GM12878 (cell line): ENCODE data around the gene SMIM38. TPM values are rescaled to one million over a fixed set of nuclear protein-coding genes. Genes with fewer than 3 reads are reported as not detected.

Source experiments
- ATAC-seq: fragments of 200-7000 bp; cut with Tn5 transposase; 3 replicates; pipeline ENCODE4 v1.9.1; 2020; ENCODE audit warnings: mild to moderate bottlenecking, moderate library complexity
- BruUV-seq: library from RNA; stranded (reverse); fragments of 400-500 nt; replicated peaks from 2 replicates; lab custom pipeline; 2021; lab: Mats Ljungman, UMichigan
- CTCF ChIA-PET: fragments of 300-600 bp; sonication (Branson Sonifier 250); formaldehyde crosslinking; extraction: SDS; loops from one replicate; lab custom pipeline; 2021; ENCODE audit warnings: inconsistent platforms; lab: Yijun Ruan, JAX
- POLR2A ChIA-PET: fragments of 350-600 bp; formaldehyde crosslinking; extraction: SDS; loops from one replicate; lab custom pipeline; 2021; ENCODE audit warnings: inconsistent platforms; lab: Charles Lee
- RAD21 ChIA-PET: fragments of 300-600 bp; sonication (Branson Sonifier 250); formaldehyde crosslinking; loops from one replicate; lab custom pipeline; 2023; ENCODE audit warnings: antibody characterized with exemption; ENCODE audit not compliant: unreplicated experiment; lab: Charles Lee
- SMC1A ChIA-PET: fragments of 300-600 bp; sonication (Branson Sonifier 250); formaldehyde crosslinking; loops from one replicate; lab custom pipeline; 2023; ENCODE audit not compliant: unreplicated experiment, uncharacterized antibody; lab: Charles Lee
- DNase-seq: peaks from one replicate; pipeline ENCODE4 v3.0.0-alpha.2; 2011; ENCODE audit warnings: low read depth, low spot score
- FAIRE-seq: peaks from 3 replicates; lab custom pipeline; 2011; peaks lifted over from hg19 to GRCh38; lab: Jason Lieb, UNC
- H2AFZ ChIP-seq: 2 replicates; pipeline ENCODE4 v1.6.0; 2011; ENCODE audit warnings: low read depth, low read length, control low read depth; ENCODE audit not compliant: control insufficient read depth
- H3K27ac ChIP-seq: 2 replicates; pipeline ENCODE4 v1.5.1; 2011; ENCODE audit warnings: control low read depth; ENCODE audit not compliant: control insufficient read depth, insufficient read depth
- H3K27me3 ChIP-seq, 2 experiments: replicated peaks in 1 of 2; 2 replicates each; pipeline versions ENCODE4 v1.6.0 to v1.6.1; 2011; ENCODE audit warnings: low read length in 1 of 2; ENCODE audit not compliant: control insufficient read depth in 2 of 2, insufficient read depth in 2 of 2
- H3K36me3 ChIP-seq, 2 experiments: 2 replicates each; pipeline ENCODE4 v1.5.1; 2011; ENCODE audit warnings: low read length in 1 of 2; ENCODE audit not compliant: control insufficient read depth in 2 of 2, insufficient read depth in 2 of 2
- H3K4me1 ChIP-seq: 2 replicates; pipeline ENCODE4 v1.6.1; 2011; ENCODE audit warnings: mild to moderate bottlenecking, low read length, moderate library complexity, mixed read lengths; ENCODE audit not compliant: control insufficient read depth, insufficient read depth
- H3K4me2 ChIP-seq: 2 replicates; pipeline ENCODE4 v1.6.0; 2011; ENCODE audit warnings: control low read depth; ENCODE audit not compliant: control insufficient read depth, insufficient read depth
- H3K4me3 ChIP-seq: fragments of 200-600 bp; sonication (generic); 2 replicates; pipeline ENCODE4 v1.5.1; 2016
- H3K79me2 ChIP-seq: 2 replicates; pipeline ENCODE4 v1.6.0; 2011; ENCODE audit warnings: low read length; ENCODE audit not compliant: control insufficient read depth, insufficient read depth
- H3K9ac ChIP-seq: 2 replicates; pipeline ENCODE4 v1.8.0; 2011; ENCODE audit warnings: low read length, control low read depth, mixed read lengths; ENCODE audit not compliant: control insufficient read depth, insufficient read depth
- H3K9me3 ChIP-seq: replicated peaks from 3 replicates; pipeline ENCODE4 v1.5.1; 2011; ENCODE audit warnings: mild to moderate bottlenecking, low read length; ENCODE audit not compliant: control insufficient read depth, insufficient read depth
- H4K20me1 ChIP-seq: 2 replicates; pipeline ENCODE4 v1.6.0; 2011; ENCODE audit not compliant: control insufficient read depth, insufficient read depth
- CHD4 ChIP-seq: fragments of 200-600 bp; sonication (generic); IDR thresholded peaks from 2 replicates; pipeline ENCODE4 v1.6.1; 2016; ENCODE audit warnings: mild to moderate bottlenecking
- EP300 ChIP-seq, 2 experiments: fragments of 150-350 bp in 1 of 2; IDR thresholded peaks; 2 replicates each; pipeline ENCODE4 v1.6.1; 2011 to 2012; ENCODE audit warnings: low read depth in 2 of 2, low read length in 2 of 2, borderline replicate concordance in 1 of 2, improper control_type of control experiment in 1 of 2, inconsistent platforms in 1 of 2; ENCODE audit not compliant: control insufficient read depth in 1 of 2
- JUNB ChIP-seq: IDR thresholded peaks from 2 replicates; pipeline ENCODE4 v1.6.1; 2016; ENCODE audit warnings: antibody characterized with exemption, mild to moderate bottlenecking
- KDM1A ChIP-seq: fragments of 200-600 bp; sonication (generic); IDR thresholded peaks from 2 replicates; pipeline ENCODE4 v1.6.1; 2016; ENCODE audit warnings: borderline replicate concordance
- NFXL1 ChIP-seq: fragments of 450-650 bp; IDR thresholded peaks from 2 replicates; pipeline ENCODE4 v1.6.1; 2017; ENCODE audit warnings: antibody characterized with exemption, mild to moderate bottlenecking, borderline replicate concordance
- NFYB ChIP-seq: IDR thresholded peaks from 2 replicates; pipeline ENCODE4 v1.6.1; 2011; ENCODE audit warnings: low read depth, mild to moderate bottlenecking, low read length, improper control_type of control experiment, moderate library complexity; ENCODE audit not compliant: insufficient read depth
- POLR2A ChIP-seq: IDR thresholded peaks from 2 replicates; pipeline ENCODE4 v1.6.1; 2011; ENCODE audit warnings: low read depth, mild to moderate bottlenecking, low read length
- RUNX3 ChIP-seq: IDR thresholded peaks from 2 replicates; pipeline ENCODE4 v1.6.1; 2012; ENCODE audit warnings: low read length, inconsistent platforms
- SIN3A ChIP-seq: IDR thresholded peaks from 2 replicates; pipeline ENCODE4 v1.6.1; 2012; ENCODE audit warnings: low read depth, low read length, improper control_type of control experiment
- SUZ12 ChIP-seq: fragments of 200-600 bp; sonication (generic); IDR thresholded peaks from one replicate; pipeline ENCODE4 v1.6.1; 2018; ENCODE audit warnings: antibody characterized with exemption, mild to moderate bottlenecking; ENCODE audit not compliant: unreplicated experiment
- WGBS: methylation state at CpG from one replicate; pipeline ENCODE4 v1.1.6; 2016; ENCODE audit warnings: low lambda C conversion rate; ENCODE audit not compliant: insufficient replicate concordance, insufficient coverage; ENCODE audit errors: missing lambda C conversion rate; 5-methylcytosine and 5-hydroxymethylcytosine counted together
- in situ Hi-C: fragments of 300-500 bp; cut with MboI; formaldehyde crosslinking; loops from 9 replicates; pipeline ENCODE4 v1.14.3; 2018; ENCODE audit warnings: mixed read lengths
- intact Hi-C: fragments of 100-400 bp; cut with micrococcal nuclease; formaldehyde crosslinking; loops from one replicate; pipeline ENCODE4 v1.14.2; 2022; ENCODE audit not compliant: unreplicated experiment
- polyA plus RNA-seq, 11 experiments: library from polyadenylated mRNA; depleted of rRNA in 4 of 11; unstranded in 6 of 11; stranded (reverse) in 5 of 11; fragments of >200 nt; fragmentation: Nextera tagmentation in 4 of 11; fragmentation: Illumina TruSeq in 1 of 11; extraction: Ambion mirVana in 4 of 11; extraction: Trizol in 1 of 11; gene quantifications; 1 replicate in 1 of 11; 2 replicates in 10 of 11; pipeline versions ENCODE4 v1.2.1 to v1.2.3, GENCODE V29; 2011 to 2016; ENCODE audit warnings: inconsistent platforms in 2 of 11, missing spikeins in 2 of 11, low read depth in 1 of 11
- total RNA-seq, 4 experiments: library from RNA; depleted of rRNA in 3 of 4; stranded (reverse); fragments of >200 nt in 3 of 4; fragmentation: Illumina TruSeq in 1 of 4; extraction: Trizol in 1 of 4; gene quantifications; 2 replicates each; pipeline versions ENCODE4 v1.2.1 to v1.2.3, GENCODE V29; 2013 to 2021
- TF ChIP-seq, protein P1 (sequence below): fragments of 450-650 bp; IDR thresholded peaks from 2 replicates; pipeline ENCODE4 v1.6.1; 2017; ENCODE audit warnings: mild to moderate bottlenecking, moderate library complexity
- TF ChIP-seq, protein P2 (sequence below): fragments of 150-350 bp; IDR thresholded peaks from 2 replicates; pipeline ENCODE4 v1.6.1; 2016; ENCODE audit warnings: low read depth, low read length
- TF ChIP-seq, protein P3 (sequence below): fragments of 450-650 bp; IDR thresholded peaks from 2 replicates; pipeline ENCODE4 v1.6.1; 2016; ENCODE audit warnings: mild to moderate bottlenecking

The SMIM38 gene
- total and polyA plus RNA-seq, 10 of the 15 experiments (the other 5 are each of a cell fraction or from before 2014, with no cell fraction given): 0.15 to 5.0 (median 2.1) TPM; not detected in 1

DNA sequence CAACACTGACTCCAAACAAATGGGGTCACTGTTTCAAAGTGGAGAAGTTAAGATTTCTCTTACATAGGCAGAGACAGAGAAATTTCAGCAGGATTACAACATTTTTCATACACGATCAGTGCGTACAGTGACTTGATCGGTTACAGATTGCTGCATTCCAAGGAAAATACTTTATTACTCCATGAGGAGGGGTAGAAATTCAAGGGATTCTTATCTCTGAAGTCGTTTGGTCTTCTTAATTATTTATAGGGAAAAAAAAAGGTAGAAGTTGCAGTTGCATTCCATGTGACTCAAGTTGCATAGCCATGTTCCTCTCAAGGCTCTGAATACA lies 10.7 kb upstream of the SMIM38 start:
- no peak for TF ChIP-seq NFXL1
- TF ChIP-seq JUNB: no peak
- TF ChIP-seq KDM1A: no peak
- TF ChIP-seq CHD4: no peak
- TF ChIP-seq NFYB: no peak
- no peak for TF ChIP-seq EP300 (IDR thresholded peaks at IDR 0.05; ENCODE audit: borderline replicate concordance in 1 of 2, control insufficient read depth in 1 of 2, low read depth in 2 of 2, low read length in 2 of 2)
- TF ChIP-seq, protein P1, sequence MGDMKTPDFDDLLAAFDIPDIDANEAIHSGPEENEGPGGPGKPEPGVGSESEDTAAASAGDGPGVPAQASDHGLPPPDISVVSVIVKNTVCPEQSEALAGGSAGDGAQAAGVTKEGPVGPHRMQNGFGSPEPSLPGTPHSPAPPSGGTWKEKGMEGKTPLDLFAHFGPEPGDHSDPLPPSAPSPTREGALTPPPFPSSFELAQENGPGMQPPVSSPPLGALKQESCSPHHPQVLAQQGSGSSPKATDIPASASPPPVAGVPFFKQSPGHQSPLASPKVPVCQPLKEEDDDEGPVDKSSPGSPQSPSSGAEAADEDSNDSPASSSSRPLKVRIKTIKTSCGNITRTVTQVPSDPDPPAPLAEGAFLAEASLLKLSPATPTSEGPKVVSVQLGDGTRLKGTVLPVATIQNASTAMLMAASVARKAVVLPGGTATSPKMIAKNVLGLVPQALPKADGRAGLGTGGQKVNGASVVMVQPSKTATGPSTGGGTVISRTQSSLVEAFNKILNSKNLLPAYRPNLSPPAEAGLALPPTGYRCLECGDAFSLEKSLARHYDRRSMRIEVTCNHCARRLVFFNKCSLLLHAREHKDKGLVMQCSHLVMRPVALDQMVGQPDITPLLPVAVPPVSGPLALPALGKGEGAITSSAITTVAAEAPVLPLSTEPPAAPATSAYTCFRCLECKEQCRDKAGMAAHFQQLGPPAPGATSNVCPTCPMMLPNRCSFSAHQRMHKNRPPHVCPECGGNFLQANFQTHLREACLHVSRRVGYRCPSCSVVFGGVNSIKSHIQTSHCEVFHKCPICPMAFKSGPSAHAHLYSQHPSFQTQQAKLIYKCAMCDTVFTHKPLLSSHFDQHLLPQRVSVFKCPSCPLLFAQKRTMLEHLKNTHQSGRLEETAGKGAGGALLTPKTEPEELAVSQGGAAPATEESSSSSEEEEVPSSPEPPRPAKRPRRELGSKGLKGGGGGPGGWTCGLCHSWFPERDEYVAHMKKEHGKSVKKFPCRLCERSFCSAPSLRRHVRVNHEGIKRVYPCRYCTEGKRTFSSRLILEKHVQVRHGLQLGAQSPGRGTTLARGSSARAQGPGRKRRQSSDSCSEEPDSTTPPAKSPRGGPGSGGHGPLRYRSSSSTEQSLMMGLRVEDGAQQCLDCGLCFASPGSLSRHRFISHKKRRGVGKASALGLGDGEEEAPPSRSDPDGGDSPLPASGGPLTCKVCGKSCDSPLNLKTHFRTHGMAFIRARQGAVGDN: no peak
- no peak for TF ChIP-seq SUZ12
- TF ChIP-seq SIN3A: no peak
- TF ChIP-seq, protein P2, sequence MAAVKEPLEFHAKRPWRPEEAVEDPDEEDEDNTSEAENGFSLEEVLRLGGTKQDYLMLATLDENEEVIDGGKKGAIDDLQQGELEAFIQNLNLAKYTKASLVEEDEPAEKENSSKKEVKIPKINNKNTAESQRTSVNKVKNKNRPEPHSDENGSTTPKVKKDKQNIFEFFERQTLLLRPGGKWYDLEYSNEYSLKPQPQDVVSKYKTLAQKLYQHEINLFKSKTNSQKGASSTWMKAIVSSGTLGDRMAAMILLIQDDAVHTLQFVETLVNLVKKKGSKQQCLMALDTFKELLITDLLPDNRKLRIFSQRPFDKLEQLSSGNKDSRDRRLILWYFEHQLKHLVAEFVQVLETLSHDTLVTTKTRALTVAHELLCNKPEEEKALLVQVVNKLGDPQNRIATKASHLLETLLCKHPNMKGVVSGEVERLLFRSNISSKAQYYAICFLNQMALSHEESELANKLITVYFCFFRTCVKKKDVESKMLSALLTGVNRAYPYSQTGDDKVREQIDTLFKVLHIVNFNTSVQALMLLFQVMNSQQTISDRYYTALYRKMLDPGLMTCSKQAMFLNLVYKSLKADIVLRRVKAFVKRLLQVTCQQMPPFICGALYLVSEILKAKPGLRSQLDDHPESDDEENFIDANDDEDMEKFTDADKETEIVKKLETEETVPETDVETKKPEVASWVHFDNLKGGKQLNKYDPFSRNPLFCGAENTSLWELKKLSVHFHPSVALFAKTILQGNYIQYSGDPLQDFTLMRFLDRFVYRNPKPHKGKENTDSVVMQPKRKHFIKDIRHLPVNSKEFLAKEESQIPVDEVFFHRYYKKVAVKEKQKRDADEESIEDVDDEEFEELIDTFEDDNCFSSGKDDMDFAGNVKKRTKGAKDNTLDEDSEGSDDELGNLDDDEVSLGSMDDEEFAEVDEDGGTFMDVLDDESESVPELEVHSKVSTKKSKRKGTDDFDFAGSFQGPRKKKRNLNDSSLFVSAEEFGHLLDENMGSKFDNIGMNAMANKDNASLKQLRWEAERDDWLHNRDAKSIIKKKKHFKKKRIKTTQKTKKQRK: no peak
- TF ChIP-seq, protein P3, sequence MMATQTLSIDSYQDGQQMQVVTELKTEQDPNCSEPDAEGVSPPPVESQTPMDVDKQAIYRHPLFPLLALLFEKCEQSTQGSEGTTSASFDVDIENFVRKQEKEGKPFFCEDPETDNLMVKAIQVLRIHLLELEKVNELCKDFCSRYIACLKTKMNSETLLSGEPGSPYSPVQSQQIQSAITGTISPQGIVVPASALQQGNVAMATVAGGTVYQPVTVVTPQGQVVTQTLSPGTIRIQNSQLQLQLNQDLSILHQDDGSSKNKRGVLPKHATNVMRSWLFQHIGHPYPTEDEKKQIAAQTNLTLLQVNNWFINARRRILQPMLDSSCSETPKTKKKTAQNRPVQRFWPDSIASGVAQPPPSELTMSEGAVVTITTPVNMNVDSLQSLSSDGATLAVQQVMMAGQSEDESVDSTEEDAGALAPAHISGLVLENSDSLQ: no peak
- TF ChIP-seq POLR2A: no peak
- TF ChIP-seq RUNX3: no peak
- TF ChIP-seq, all 136 proteins: peak for 0
- H3K79me2 ChIP-seq: no peaks in the 10 kb centered on the region
- no peak overlapping the region for H3K27ac ChIP-seq
- no peaks in the 10 kb centered on the region for H3K27me3 ChIP-seq
- ChIA-PET SMC1A (no interaction called here), RAD21 (interaction anchor here (1.4 kb wide), 1 partner anchor 66 kb away, joined by 3 read pairs; no protein-coding TSS in a partner anchor), POLR2A (no interaction called here), CTCF (interaction anchor here (0.8 to 1.1 kb wide), 2 partner anchors 11 to 152 kb away, joined by 3 to 4 read pairs; partner anchors contain the start of gene SMIM38)
- BruUV-seq: no TSS peak
- no peaks in the 10 kb centered on the region for H4K20me1 ChIP-seq
- DNase-seq: no peak
- no peak overlapping the region for H2AFZ ChIP-seq
- 54% methylated on average over 4 of the region's 4 CpGs for WGBS
- in situ Hi-C loops (no loop called here), intact Hi-C loops (no loop called here)
- FAIRE-seq: no peak
- peaks cover 30% of the 10 kb centered on the region; the same call in 2 of the 3 replicates for H3K9me3 ChIP-seq
- H3K9ac ChIP-seq: no peak overlapping the region
- H3K4me1 ChIP-seq: peaks cover 11% of the 10 kb centered on the region
- no peak for ATAC-seq
- H3K36me3 ChIP-seq: no peaks in the 10 kb centered on the region
- no peak overlapping the region for H3K4me2 ChIP-seq
- H3K4me3 ChIP-seq: no peak overlapping the region
